ENCODE data around the gene IL37.
"Not testable (repeated sequence)": the region's sequence is repeated elsewhere in the genome, so short reads cannot be mapped to it uniquely, and the experiment has no call there.

Gene IL37

GRCh38 chr2:112889976-112890375, 21.0 kb upstream of the IL37 start:
- DNase-seq (ENCODE audit: low spot score), result no peak

DNA sequence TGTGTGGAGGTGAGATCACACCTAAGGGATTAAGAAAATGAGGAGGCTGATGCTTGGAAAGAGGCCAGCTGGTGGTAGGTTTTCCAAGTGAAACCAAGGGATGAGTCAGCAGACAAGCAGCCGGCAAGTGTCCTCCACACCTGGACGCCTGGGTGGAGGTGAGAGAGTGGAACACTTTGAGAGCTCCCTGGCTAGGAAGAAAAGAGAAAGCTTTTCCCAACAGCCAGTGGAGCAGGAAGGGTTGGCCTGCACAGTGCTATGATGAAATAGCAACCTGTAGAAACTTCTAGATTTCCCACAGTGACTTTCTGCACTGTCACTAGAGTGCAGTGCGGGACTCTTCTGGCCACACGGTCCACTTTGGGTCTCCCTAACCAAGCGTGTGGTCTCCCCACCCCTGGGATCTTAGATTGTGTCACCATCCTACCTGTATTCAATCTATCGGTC, 19.6 kb upstream of the IL37 start:
- no peak for DNase-seq (ENCODE audit: low spot score)

DNA sequence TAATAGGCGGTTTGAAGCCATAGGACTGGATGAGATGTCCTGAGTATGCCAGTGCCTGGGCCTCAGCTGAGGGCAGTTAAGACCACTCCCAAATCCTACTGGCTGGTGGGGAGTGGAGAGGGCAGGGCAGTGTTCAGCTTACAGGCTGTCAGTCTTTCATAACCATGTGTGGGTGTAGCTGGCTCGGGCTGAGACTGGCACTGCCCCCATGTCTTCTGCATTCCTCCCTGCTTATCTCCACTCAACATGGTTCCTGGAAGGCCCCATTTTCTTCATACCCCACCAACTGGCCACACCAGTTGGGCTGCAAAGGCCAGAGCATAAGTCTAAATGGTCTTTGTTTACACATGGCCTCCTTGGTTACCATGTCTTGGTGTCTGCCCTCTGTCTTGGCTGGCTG, 17.2 kb upstream of the IL37 start:
- DNase-seq (ENCODE audit: low spot score), result no peak

DNA sequence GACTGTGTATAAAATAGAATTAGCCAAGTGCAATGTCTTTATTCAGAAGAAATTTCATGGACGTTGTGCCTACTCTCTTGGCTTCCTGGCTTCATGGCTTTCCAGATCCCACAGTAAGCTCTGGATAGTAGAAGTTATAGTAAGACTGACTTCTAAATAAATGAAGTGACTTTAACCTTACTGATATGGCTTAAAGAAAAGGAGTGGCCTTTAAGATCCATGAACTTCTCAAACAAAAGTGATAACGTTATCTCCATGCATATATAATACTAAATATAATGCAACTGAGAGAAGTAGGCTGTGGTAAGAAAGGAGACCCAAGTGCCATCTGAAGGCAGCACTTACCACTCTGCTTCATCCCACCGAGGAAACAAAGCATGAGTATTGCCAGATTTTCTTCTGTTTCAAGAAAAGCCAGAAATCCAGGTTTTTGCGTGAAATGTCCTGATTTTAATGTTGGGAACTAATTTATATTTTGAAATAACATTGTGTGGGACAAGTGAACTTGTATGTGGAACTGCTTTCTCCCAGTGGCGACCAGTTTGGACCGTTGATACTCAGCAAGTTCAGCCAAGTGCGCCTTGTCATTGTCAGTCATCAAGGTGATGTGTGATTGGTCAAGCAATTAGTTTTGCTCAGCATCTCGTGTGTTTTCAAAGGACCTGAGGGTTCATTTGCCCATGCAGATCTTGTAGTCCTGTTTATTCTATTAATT, 13.9 kb upstream of the IL37 start:
- DNase-seq (ENCODE audit: low spot score), result no peak

DNA sequence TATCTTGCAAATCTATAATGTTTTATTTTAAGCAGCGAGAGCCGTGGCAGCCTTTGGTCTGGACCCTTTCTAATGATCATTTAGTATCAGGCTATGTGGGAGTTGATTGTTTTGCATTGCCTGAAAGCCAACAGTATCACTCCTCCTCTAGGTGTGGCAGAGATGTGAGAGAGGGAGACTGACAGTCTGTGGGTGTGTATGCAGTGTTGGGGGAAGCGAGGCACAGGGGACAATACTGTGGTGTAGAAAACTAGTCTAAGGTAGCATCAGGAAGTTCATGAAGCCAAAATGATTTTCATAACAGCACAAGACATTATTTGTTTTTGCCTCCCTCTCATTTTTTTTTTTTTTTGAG, 13.4 kb upstream of the IL37 start:
- DNase-seq (ENCODE audit: low spot score), result no peak

- not testable (repeated sequence) for DNase-seq (ENCODE audit: low spot score)
Measured at GRCh38 chr2:112901431-112902065, 9.4 kb upstream of the IL37 start.

DNA sequence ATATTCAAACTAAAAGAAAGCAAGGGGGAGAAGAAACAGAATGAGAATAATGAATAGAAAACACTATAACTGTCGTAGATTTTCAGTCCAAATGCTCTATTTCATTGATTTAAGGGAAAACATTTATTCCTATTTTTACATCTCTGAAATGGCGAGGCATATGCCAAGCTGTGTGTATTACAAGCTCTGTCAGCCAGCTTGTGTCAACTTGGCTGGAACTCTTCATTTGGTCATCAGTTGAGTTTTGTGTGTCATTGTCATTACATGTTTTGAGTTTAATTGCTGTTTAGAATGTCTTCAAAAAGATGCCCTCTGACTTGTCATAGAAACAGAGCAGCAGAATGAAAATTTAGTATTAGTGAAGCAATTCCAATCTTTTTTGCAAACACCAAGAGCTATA, 8.1 kb upstream of the IL37 start:
- no peak for DNase-seq (ENCODE audit: low spot score)

GRCh38 chr2:112904883-112905282, 6.1 kb upstream of the IL37 start:
- no peak for DNase-seq (ENCODE audit: low spot score)

GRCh38 chr2:112906276-112906675, 4.7 kb upstream of the IL37 start:
- DNase-seq (ENCODE audit: low spot score), result no peak

DNA sequence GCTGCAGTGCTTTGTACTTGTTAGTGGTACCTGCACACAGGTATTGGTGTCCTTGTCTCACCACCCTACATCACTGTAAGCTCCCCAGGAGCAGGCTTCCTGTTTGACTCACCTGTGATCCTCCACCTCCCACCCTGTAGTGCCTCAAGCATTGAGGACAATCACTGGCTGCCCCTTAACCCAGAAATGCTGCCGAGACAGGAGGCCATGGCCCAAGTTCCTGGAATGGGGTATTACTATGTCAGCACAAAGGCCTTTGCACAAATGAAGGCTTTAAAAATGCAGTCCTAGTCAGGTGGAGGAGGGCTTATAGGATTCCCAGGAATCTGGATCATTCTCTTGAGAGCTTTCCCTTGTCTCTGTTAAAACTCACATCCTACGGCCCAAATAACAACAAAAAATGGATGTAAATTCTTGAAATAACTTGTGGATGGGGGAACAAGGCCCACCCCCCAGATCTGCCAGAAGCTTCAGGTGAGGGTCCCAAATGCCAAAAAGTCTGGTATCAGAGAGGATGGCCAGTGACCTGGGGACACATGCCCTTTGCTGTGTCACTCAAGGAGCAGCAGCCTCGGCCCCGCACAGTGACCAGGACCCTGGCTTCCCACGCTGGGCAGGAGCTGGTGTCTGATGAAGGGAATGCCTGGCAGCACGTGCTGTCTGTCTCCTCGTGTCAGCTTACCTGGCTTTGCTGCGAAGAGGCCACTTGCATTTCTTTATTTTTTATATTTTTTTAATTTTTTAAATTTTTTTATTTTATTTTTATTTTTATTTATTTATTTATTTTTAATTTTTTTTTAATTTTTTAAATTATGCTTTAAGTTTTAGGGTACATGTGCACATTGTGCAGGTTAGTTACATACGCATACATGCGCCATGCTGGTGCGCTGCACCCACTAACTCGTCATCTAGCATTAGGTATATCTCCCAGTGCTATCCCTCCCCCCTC, 3.7 kb upstream of the IL37 start:
- DNase-seq (ENCODE audit: low spot score), result no peak

DNA sequence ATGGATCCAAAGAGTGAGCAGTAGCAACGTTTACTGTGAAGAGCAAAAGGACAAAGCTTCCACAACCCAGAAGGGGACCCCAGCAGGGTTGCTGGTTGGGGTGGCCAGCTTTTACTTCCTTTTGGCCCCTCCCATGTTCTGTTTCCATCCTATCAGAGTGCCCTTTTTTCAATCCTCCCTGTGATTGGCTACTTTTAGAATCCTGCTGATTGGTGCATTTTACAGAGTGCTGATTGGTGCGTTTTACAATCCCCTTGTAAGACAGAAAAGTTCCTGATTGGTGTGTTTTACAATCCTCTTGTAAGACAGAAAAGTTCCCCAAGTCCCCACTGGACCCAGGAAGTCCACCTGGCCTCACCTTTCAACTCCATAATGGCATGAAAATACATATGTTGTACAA, 2.4 kb upstream of the IL37 start:
- DNase-seq (ENCODE audit: low spot score), result not testable (repeated sequence)

DNA sequence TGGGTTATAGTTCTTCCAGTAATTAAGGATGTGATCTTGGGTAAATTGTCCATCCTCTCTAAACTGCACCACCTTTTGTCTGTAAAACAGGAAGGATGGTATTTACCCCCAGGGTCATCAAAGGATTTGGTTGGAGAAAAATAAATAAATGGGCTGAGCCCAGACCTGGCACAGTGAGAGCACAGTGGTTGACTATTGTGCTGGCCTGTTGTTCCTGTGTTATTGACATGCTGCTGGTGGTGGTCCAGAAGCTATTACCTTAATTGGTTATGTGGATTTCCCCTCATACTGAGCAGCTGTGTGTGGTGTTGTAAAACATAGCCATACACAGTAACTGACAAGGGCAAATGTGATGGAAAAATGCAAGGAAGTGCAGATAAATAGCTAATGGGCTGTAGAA, 746 bp upstream of the IL37 start:
- no peak for DNase-seq (ENCODE audit: low spot score)

- DNase-seq (ENCODE audit: low spot score), result no peak
Measured at GRCh38 chr2:112912403-112912802, 1.4 kb downstream of the IL37 start.

DNA sequence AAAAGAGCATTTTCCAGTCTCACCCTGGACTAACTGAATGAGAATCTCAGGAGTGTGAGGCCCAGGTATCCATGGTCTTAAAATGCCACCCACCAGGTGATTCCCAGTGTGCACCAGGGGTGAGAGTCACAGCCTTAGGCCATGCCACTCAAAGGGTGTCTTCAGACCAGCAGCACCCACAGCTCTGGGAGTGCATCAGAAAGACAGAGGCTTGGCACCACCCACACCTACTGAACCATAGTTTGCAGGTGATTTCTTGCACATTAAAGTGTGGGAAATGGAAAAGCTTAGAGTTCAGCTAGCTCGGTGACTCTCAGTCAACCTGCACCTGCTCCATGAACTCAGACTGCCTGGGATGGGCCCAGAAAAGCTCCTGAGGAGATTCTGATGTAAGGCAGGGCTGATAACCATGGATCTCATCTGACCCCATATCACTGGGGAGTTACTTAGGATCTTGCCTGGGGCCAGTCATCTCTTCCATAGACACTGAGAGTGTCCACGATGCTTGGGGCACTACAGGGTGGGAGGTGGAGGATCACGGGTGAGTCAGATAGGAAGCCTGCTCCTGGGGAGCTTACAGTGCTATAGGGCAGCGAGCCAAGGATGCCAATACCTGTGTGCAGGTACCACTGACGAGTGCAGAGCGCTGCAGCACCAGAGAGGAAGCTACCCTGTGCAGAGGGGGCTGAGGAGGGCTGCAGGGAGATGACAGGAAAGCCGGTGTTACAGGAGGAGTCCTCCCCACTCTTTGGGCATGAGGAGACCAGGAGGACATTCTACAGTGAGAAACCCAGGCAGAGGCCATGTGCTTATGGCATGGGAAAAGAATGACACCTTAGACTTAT, 4.6 kb downstream of the IL37 start:
- no peak for DNase-seq (ENCODE audit: low spot score)

DNA sequence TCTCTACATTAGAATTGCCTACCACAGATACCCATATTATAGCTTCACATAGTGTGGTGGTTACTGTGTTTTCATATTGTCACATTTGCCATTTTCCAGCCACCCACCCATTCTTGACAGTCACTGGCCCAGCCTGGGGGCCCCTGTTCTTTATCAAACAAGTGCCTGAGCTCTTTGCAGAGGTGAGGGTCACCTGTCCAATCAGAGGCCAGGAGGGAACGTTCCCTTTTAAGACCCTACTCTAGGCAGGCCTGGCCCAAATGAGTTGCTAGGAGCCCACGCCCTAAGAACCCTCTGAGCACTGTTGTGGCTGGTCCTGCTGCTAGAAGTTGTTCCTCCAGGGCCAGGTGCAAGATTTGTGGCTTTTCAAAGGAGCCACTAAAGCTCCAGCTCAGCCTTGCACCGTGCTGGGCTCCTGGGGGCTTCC, 5.2 kb downstream of the IL37 start:
- DNase-seq (ENCODE audit: low spot score), result no peak

- DNase-seq (ENCODE audit: low spot score), result no peak
Measured at GRCh38 chr2:112916625-112917247, 5.8 kb downstream of the IL37 start.

GRCh38 chr2:112917856-112918255, 6.9 kb downstream of the IL37 start:
- no peak for DNase-seq (ENCODE audit: low spot score)

GRCh38 chr2:112918256-112918655, 7.3 kb downstream of the IL37 start:
- no peak for DNase-seq (ENCODE audit: low spot score)

DNA sequence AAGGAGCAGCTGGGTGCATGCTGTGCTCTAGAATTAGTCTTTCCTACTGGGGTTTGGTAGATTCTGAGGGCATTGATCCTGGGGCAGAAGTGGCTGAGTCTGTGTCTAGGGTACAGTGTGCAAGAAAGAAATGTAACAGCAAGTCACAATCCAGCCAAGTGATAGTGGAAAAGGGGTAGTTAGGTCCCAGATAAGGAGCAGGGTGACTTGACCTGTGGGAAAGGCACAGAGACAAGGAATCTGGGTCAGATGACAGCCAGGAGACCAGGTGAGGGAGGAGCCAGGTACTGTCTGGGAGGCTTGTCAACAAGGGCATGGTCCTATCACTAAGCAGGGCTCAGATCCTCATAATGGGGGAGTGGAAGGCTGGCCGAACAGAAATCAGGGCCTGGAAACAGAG, 8.1 kb downstream of the IL37 start:
- no peak for DNase-seq (ENCODE audit: low spot score)

- no peak for DNase-seq (ENCODE audit: low spot score)
Measured at GRCh38 chr2:112920923-112921532, 10.1 kb downstream of the IL37 start.

DNA sequence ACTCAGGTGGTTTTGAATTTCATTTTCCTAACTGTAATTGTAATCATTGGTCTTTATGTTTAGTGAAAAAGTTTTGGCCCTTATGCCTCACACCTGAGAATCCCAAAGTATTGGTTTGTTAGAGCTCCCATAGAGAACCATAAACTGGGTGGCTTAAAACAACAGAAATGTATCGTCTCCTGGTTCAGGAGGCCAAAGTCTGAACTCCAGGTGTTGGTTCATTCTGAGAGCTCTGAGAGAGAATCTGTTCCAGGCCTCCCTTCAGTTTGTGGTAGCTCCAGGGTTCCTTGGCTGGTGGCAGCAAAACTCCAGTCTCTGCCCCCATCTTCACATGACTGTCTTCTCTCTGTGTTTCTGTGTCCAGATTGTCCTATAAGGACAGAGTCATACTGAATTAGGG, 11.0 kb downstream of the IL37 start:
- DNase-seq (ENCODE audit: low spot score), result no peak
